GM18873 (cell line): ENCODE measurements around the gene SOX6.

ENCODE experiments used
- ATAC-seq: cut with Tn5 transposase; IDR thresholded peaks from one replicate; pipeline ENCODE4 v1.9.1; 2021; ENCODE audit warnings: mild to moderate bottlenecking, moderate library complexity, moderate number of reproducible peaks; ENCODE audit not compliant: unreplicated experiment, low FRiP score

Gene SOX6

DNA sequence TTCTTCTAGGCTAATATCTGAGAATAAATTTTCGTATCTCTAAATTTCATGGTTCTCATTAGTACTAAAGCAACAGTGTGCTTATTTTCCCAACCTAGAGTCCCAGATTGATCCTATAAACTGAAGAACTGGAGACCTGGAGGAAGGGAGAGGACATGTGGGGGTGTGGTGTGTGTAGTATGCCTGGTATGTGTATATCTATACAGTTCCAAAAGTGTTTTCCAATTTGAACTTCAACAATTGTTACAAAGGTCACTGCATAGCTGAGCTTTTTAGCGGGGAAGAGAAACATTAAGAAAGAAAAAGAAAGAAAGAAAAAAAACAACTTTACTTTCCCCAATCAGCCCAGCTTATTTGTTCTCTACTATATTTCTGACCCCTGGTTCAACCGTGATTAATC lies 152.1 kb downstream of the SOX6 start:
- ATAC-seq = no peak

DNA sequence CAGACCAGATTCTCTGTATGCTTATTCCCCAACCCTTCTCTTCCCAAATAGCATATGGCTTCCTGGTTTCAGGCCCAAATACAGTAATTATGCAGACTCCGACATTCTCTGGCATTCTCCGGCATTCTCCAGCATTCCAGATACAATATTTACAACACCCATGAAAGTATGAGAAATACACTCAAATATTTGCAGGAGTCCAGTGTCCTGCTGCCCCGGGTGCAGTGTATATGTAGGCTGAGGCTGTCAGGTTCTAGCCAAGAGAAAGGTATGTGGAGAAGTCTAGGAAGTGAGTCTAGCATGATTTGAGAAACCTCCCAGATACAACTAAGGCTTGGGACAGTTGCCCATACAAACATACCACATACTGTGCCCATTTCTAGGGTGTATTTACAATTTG lies 160.7 kb downstream of the SOX6 start:
- ATAC-seq = no peak

DNA sequence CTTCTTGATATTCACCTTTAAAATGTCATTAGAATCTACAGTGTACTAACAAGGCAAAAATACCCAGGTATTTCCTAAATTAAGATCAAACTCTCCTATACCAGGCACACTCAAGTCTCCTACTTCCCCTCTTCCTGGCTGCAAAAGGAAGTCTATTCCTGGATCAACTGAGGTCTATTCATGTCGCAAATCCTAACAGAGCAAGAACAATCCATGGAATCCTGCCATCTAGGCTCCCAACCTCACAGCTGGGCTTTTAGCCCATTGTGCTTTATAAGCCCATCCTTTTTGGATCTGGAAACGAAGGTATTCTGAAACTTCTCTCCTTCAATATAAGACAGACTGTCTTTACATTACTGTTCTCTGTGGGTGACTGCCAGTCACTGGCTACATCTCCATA lies 161.8 kb downstream of the SOX6 start:
- no peak for ATAC-seq

DNA sequence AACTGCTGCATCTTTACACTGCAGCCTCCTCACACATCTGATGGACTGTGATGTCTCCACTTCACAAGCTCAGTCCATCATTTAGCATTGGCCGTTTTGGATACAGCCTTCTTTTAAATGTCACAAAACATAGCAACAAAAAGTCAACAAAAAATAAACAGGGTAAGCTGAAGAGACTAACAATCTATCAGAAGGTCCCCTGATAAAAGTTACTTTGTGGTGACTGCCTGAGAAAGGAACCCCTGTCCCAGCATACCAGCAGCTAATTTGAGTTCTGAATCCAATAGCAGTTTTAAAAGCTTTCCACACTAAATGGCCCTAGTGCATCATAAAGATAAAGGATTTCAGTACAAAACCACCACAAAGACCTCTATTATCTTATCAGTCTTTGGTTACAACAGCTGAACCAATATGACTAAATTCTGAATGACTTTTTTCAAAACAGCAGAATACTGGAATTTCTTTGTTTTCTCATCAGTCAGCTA lies 162.4 kb downstream of the SOX6 start:
- ATAC-seq = no peak

DNA sequence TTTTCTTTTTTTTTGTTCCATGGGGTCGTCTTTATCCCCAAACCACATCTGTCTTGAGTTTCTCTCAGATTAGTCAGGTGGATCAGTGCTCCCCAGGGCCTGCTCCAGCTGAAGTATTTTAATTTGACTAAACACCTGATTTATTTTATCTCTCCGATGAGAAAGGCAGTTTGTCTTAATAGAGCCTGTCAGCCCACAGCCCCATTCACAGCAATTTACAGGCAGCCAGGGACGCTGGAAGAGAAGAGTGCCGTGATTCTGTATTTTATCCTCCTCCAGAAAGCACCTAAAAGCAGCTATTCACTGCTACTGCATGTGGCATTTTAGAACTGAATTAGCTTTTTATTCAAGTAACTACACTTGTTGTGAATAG lies 164.5 kb downstream of the SOX6 start:
- ATAC-seq = no peak

DNA sequence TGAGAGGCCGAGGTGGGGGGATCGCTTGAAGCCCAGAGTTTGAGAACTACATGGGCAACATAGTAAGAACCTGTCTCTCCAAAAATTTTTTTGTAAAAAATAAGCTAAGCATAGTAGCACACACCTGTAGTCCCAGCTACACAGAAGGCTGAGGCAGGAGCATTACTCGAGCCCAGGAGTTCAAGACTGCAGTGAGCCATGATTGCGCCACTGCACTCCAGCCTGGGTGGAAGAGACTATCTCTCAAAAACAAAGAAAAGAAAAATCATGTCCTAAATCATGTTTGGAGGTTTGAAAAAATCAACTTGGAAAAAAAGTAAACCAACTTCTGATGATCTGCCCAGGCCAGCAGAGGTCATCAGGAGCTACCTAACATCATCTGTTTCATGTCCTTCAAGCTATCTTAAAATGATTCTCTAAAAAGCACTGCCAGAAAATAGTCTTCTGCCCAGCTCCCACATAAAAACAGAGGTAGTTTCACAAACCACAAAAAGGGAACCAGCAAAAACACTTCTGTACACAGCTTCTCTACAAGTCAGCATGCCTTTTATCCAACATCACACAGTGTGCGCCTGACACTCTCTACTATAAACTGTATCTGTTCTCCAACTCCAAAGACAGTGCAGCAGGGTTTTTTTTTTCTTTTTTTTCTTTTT lies 165.0 kb downstream of the SOX6 start:
- ATAC-seq = no peak

DNA sequence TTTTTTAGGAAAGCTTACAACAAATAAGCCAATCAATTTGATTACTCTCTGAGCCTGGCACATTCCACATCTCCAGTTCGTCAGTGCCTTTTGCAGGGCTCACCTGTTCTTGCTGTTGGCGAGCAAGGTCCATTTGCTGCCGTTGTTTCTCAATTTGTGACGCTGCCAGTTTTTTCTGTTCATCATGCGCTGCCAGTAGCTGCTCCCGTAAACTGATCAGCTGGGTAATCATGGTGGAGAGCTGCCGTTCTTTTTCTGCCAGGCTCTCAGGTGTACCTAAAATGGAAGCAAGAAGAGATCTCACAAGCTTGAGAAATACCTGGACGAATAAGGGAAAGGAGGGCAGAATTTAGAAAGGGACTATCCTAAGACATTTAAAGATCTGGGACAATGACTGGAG lies 169.7 kb downstream of the SOX6 start:
- ATAC-seq = no peak

DNA sequence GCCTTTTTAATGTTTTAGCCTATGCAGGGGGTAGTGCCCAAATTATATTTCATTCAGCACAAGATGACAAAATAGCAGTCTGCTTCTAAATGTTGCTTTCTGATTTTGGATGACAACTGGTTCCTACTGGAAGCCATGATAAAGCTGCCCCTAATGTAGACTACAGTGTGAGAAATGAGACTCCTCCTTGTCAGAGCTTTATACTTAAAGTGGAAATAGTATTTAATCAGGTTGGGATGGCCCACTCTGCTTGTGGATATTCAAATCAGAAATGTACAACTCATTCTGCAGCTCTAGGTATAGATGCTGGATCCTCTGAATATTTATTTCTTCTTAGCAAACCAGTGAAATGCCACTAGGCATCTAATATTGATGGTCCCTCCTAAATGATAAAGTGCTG lies 171.3 kb downstream of the SOX6 start:
- no peak for ATAC-seq

DNA sequence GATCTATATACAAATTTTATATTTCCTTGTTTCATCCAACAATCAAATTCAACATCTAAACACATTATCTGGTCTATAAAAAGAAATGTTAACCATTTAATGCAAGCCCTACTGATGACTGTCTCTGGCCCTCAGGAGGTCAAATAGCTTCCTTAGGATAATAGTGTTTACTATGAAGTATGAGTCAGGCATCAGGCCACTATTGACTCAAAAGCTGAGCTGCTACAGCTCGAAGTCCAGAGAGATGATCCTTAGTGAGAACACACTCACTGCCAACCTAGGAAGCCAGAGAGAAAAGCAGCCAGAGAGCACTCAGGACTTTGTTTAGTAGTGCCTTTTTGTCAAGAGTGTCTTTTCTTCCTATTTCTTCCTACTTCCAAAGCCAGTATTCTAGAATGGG lies 171.8 kb downstream of the SOX6 start:
- ATAC-seq = no peak

DNA sequence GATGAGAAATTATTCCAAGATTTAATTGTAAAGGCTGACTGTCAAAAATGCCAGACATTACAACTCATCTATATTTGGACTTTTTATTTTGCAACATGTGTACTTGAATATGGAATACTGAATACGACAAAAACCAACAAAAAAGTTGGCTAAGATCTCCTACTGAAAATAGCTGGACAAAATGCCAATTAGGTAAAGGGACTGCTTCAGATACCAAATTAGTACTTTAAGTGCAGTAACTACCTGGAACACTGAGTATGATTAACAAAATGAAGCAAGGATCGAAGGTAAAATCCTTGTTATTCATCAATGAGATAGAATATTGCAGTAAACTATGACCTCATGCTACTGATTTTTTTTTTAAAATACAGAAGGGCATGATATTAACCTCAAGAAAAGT lies 173.8 kb downstream of the SOX6 start:
- no peak for ATAC-seq

DNA sequence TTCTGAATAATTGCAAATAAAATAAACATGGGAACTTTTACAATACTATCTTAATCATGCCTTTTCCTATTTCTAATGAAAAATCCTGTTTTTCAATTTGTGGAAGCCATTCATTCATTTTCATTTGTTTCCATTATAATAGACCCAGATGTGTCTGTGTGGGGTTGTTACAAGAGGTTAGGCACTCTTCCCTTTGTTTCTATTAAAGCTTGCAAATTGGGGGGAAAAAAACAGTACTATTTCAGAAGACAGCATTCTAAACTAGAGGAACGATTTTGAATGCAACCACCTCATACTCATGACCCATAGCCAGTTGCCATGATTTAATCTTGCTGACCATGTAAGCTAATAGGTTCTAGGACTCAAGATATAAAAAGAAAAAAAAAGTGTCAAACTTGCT lies 175.5 kb downstream of the SOX6 start:
- no peak for ATAC-seq

DNA sequence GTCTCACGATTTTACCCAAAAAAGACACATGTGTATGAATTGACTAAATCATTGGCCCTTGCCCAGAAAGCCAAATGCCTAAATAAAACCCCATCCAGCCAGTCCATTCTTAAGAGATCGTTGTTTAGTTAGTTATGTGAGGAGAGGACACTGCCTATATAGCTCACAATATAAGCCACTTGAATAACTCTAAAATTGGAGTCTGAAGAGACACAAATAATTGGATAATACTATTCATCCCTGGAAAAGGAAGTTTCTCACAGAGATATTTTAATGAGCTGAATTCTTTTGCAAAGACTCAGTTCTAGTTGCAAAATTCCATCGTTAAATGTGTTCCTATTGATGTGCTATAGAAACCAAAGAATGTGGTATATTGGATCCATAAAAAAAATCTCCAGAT lies 176.7 kb downstream of the SOX6 start:
- no peak for ATAC-seq

DNA sequence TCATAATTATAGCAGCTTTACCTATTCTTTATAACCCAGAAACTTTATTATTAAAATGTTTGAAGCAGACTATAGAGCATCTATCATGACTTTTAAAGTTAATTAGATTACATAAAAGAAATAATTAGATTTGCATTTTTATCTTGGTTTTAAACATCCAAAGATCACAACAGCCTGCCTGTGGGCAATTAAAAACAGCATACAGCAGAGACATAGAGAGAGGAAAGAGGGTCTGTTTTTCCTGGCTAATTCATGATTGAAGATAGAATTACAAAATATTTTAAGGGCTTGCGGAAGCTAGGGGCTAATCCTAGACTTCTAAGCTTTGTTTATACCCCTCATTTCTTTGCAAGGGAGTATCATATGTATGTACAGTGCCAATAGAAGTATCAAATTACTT lies 178.1 kb downstream of the SOX6 start:
- ATAC-seq = no peak

DNA sequence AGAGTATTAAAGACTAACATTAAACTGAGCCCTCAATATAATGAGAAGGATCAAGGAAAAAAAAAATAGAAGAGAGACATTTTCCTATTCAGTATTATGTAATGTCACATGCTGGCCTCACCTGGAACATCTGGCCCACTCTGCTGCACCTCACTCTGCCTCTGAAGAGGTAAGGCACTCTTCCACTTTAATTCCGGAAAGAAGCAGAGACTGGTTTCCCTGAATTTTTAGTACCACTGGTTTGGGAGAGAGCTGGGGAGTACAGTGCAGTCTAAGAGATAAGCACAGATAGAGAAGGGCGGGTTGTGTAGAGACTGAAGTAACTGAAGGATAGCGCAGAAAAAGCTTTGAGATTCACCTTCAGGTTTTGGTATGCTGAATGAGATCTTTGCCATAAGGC lies 178.7 kb downstream of the SOX6 start:
- ATAC-seq = no peak

DNA sequence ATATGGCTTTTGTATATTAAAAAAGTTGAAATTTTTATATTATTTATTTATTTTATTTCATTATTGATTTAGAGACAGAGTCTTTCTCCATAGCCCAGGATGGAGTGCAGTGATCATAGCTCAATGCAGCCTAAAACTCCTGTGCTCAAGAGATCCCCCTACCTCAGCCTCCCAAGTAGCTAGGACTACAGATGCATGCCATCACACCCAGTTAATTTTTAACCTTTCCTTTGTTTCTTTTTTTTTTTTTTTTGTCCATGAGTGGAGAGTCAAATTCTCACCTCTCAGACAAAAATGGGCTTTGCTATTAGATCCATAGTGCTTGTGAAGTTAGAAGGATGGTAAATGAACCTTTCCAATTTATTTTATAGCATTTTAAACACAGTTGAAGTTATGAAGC lies 182.5 kb downstream of the SOX6 start:
- no peak for ATAC-seq

DNA sequence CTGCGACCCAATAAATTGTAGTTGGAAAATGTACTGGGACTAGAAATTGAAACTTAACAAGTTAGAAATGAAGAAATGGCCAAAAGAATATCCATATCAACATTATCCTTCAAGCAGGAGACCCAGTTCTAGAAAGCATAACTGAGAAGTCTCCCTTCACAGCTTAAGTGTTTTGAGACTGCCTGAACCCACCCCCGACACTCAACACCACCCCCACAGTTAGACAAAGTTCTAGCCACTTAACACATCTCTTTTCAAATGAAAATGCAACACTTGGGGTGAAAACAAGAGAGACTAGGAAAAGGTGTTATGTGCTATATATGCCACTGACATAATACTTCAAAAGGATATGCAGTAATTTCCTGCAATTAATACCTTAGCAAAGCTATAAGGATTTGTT lies 184.5 kb downstream of the SOX6 start:
- ATAC-seq = no peak

DNA sequence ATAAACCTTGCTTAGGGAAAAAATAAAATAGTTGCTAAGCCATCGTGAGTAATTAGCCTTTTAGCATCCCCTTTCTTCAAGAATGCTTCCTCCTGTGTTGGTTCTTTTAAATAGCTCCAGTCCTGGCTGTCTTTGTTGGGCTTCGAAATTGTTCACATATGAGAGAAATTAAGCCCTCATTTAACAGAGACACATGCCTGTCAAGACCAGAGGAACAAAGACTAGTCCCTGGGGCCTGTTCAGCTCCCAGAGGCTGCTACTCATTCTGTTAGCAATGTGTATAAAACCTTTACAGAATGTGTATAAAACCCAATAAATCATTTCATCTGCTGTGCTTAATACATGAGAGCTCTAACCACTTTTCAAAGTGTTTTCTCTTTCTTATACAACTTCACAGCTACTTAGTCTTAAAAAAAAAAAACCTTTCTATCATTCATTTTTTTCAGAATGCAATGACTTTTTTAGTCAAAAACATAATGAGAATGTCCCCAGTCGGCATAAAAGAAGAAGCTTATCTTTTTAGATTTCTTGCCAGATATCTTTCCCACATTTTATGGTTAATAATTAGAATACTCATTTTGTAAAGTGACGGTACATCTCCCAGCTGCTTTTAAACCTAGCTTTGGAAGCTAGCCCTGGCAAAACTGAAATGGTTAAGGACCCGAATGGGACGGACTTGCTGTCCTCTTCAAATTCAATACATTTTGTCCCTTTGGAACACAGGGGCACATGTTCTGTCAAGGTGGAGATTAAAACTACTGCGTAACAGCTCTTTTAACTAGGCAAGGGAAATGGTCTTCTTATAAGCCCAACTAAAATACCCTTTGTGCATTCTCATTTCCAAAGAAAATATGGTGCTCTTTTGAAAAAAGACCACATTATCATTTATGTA lies 186.1 kb downstream of the SOX6 start:
- ATAC-seq = no peak

DNA sequence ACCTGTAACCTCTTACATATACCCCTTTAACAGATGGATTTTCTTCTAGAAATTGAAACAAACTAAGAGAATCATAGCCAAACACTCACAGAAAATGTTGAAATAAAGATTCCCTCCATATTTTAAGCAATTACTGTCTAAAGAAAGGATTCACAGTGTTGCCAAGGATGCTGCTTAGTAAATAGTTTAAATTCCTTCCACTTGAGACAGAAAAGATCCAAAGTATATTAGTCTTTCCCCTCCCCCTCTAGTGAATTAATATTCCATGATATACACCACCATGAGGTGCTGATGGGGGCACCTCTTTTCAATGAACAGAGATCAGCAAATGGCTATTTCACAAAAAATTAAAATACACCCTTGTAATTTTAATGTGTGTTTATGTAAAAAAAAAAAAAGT lies 186.8 kb downstream of the SOX6 start:
- no peak for ATAC-seq

DNA sequence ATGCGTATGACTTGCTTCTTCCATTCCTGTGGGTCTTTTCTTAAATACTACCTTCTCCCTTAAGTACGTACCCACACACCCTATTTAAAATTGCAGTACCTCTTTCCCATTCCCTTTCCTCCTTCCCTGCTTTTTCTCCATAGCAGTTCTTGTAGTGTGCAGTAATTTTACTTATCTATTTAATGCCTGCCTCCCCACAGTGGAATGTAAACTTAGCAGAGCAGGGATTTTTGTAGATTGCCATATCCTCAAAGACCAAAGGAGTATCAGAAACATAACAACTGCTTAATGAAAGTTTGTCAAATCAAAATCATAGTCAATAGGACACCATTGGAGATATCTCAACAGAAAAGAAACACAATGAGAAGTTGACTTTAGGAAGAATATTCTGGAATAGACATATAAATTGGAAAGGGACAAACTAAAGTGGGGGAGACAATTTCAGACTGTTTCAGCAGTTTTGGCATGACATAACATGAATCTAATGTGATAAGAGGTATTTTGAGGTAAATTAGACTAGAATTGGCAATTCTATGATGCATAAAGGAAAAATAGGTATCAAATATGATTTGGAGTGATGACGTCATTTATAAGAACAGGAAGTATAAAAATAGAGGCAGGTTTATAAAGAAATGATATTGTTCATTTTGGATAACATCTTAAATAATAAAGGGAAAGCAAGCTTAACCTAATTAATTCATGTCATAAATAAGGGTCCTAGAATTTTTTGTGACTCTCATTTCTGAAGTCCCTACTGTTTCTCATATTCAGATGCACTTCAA lies 188.4 kb downstream of the SOX6 start:
- ATAC-seq = no peak

DNA sequence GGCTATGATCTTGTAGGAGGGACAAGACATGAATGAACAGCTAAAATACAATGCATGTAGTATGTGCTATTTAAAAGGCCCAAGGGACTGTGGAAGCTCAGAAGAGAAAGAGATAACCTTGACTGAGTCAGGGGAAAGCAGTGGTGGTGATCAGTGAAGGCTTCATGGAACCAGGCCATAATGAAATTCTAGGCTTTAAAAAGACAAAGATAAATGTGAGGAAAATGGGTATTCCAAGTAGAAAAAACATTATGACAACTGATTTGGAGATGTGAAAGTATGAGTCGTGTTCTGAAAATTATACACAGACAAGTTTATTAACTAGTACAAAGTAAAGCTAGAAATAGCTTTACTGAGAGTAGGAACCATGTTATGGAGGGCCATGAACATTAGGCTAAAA lies 189.8 kb downstream of the SOX6 start:
- ATAC-seq = no peak

DNA sequence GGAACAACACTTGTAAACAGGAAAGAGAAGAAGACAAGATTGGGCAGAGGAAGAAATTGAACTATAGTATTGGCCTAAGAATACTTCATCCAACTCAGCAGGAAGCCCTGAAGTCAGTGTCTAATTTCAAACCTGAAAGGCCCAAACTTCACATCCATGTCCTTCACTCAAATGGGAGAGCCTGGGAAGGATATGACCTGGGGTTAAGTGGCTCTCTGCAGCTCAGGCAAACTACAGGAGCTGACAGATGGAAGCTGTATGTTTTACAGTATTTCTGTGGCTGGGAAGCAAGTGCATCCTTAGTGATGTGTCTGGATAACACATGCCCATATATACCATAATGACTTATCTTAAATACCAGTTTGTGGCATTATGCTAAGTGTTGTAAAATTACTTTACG lies 196.2 kb downstream of the SOX6 start:
- no peak for ATAC-seq
